ENCODE results near the gene NSMCE1.

NSMCE1 gene

GRCh38 chr16:27228621-27229501, 39.7 kb downstream of the NSMCE1 start:
- DNase-seq: no peak

GRCh38 chr16:27228045-27228444, 40.5 kb downstream of the NSMCE1 start:
- no peak for DNase-seq

GRCh38 chr16:27226976-27227705, 41.4 kb downstream of the NSMCE1 start:
- no peak for DNase-seq

DNA sequence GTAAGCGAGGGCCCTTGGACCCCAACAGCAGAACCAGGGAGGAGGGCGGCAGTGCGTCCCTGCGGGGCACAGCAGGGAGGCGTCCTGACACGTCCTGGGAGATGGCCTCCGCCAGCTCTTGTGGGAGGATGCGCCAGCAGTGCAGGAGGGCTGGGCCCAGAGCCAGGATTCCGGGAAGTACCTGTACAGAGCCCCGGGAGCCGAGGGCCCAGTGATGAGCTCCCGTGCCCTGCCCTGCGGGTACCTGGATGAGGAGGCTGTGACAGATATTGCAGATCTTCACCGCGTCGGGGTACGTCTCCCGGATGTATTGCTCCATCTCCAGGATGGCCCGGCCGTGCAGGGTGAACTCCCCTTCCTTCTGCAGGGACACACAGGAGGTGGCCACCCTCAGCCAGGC, 42.1 kb downstream of the NSMCE1 start:
- no peak for DNase-seq

DNA sequence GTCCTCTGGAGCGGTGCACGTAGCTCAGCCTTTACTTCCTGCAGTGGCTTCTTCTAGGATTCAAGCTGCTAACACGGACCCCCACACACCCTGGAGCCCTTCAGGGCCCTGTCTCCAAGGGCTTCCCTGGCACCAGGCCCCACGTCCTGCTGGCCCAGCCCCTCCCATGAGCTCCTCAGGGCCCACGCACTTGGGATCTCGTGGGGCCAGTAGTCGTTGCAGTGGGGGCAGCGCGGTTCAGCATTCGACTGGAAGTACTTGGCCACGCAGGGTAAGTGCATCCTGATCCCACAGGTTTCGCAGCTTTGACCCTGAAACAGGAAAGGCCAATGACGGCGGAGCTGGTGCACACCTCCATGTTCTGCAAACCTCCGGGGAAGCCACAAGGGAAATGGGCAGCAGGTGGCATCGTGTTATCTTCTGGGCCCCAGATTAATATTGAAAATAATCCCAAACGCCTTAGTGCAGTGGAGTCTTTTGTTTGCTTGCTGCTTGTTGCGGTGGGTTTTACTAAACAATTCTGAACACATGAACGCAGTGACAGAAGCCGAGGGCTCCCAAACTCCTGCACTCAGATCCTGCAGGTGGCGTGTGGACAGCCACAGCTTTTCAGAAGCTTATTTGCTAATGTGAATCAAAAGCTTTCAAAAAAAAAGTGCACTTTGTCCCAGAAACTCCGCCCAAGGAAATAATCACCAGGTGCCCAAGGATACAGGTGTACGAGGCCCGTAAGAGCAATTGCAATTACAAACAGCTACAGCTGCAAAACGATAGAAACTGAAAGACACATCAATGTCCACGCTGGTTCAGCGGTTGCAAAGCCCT, 42.8 kb downstream of the NSMCE1 start:
- no peak for DNase-seq

GRCh38 chr16:27224741-27225300, 43.8 kb downstream of the NSMCE1 start:
- no peak for DNase-seq

DNA sequence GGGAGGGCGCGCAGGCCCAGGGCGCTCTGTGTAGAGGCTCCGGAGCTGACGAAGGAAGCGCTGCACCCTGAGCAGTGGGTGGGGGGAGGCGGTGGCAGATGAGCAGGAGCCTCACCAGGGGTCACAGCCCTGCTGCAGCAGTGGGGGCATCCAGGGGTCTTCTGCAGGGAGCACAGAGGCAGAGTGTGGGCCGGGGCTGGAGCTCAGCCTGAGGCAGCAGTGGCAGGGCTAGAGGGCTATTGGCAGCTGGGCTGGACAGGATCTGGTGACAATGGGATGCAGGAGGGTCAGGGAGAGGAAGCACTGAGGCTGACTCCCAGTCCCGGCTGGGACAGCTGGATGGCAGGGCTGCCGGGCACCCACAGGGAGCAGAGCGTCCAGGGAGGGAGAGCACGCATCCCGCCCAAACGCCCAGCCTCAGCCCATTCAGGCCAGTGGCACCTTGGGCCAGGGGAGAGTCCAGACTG, 44.3 kb downstream of the NSMCE1 start:
- no peak for DNase-seq

GRCh38 chr16:27223701-27224100, 44.9 kb downstream of the NSMCE1 start:
- no peak for DNase-seq

DNA sequence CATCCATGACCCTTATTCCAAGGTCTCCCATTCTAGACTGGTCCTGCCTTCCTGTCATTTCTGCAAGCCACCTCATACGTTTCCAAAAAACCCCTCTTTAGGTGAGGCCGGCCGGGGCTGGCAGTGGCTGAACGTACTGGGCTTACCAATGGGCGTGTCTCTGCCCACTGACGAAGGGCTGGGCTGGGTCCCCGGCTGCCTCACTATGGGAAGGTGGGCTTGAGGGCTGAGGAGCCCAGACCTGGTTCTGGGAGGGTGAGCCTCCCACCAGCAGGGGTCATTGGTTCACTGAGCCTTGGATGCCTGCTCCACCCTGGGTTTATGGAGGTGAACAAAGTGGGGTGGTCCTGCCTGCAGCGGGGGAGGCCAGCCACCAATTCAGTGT, 45.4 kb downstream of the NSMCE1 start:
- no peak for DNase-seq

GRCh38 chr16:27222249-27223225, 46.0 kb downstream of the NSMCE1 start:
- no peak for DNase-seq

DNA sequence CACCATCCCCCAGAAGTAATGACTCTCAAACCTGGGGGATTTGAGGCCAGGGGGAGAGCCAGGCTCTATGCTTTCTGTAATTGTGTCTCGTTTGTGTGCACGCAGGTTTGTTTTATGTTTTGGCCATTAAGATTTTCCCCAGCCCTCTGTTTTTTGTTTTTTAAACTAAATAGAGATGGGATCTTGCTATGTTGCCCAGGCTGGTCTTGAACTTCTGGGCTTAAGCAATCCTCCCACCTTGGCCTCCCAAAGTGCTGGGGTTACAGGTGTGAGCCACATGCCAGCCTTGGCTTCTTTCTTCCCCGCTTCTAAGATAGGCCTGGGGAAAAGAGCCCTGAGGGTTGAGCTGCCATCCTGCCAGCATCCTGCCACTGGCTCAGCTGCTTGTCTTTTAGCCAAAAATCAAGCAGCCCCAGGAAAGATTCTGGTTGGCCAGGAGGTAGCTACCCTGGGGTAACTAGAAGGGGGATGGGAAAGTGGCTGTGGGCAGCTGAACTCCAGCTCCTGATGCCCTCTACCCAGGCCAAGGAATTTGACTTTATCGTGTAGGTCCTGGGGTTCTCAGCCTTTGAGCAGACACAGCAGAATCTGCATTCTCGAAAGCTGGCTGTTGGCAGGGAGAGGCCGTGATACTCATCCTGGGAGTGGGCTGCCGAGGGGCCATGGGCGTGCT, 46.9 kb downstream of the NSMCE1 start:
- DNase-seq: no peak

DNA sequence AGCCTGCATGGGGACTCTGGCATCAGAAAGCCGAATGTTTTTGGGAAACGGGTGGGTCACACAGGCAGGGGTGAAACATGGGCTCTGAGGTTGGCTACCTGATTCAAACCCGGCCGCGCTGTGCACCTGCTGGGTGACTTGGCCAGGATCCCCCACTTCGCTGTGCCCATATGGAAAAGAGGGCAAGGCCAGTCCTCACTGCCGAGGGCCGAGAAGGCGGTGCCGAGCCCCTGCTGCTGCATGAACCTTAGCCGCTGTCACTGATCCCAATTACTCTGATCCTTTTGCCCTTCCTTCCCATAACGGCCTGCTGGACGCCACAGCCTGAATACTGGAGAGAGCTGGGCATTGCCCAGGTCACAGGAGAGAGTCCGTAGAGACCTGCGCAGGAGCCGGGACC, 47.6 kb downstream of the NSMCE1 start:
- DNase-seq: no peak

- no peak for DNase-seq
Observed at GRCh38 chr16:27220527-27220926, 48.0 kb downstream of the NSMCE1 start.

DNA sequence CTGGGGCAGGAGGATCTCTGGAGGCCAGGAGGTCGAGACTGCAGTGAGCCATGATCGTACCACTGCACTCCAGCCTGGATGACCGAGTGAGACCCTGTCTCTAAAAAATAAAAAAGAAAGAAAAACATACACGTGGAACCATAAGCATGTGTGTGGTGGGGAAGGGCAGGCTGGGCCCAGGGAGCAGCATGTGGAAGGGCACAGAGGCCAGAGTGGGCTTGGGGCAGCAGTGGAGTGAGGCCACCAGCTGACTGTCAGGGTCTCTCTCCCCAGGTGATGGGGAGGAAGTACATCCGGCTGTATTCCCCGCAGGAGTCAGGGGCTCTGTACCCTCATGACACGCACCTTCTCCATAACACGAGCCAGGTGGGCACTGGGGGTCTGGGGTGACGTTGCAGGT, 48.5 kb downstream of the NSMCE1 start:
- no peak for DNase-seq

GRCh38 chr16:27219161-27219560, 49.4 kb downstream of the NSMCE1 start:
- no peak for DNase-seq

GRCh38 chr16:27218756-27219155, 49.8 kb downstream of the NSMCE1 start:
- DNase-seq: no peak

DNA sequence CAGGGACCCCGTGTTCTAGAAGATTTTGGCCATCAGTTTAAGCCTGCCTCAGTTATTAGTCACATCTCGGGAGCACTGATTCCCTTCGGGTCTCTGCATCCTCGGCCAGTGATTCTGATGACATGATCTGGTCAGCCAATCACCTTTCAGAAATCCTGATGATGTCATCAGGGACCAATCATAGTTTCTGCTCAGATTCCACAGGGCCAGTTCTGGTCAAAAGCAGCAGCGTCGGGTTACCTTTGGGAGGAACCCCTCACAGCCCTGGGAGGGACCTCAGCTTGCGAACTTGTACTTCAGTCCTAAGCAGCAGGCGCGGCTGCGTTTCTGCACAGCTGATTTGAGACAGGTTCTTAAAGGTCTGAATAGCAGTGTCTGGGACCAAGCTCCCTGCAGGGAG, 51.3 kb downstream of the NSMCE1 start:
- DNase-seq: no peak

DNA sequence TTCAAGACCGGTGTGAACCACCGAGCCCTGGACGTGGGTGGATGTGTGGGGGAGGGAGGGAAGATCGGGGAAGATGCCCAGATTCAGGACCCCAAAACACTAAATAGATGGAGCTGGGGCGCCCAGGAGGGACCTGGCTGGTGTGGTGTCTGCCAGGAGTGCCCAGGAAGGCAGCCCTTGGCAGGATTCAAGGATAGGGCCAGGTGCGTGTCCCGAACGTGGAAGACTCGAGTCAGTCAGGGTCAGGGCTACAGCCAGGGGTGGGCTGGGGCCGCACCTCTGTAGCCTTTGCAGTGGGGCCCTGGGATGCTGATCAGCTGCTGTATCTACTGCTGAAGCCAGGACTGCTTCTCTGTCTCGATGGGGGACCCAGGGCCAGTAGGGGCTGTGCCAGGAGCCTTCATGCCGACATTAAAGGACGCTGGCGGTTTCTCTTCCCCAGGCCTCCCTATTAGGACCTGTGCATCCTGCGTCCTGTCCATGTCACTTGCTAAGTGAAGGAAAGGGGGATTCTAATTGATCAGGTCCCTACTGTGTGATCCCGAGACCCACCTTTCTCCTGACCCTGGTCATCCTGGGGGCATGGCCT, 52.2 kb downstream of the NSMCE1 start:
- DNase-seq: no peak

DNA sequence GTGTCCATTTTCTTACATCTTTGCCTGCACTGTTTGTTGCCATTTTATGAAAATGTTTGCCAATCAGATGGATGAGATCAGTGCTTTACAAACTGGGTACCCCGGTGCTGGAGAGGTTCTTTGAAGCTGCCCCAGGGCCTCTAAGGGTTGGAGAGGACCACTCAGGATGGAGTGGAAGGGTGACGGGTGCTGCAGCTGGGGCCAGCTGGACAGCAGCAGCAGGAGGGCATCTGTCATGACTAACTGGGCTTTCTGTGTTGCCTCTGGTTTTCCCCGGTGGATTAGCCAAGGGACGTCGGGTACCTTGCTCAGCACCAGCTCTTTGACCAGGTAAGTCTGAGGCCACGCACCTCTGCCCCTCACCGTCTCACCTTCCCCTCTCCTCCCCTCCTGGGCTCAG, 52.9 kb downstream of the NSMCE1 start:
- no peak for DNase-seq

- no peak for DNase-seq
Observed at GRCh38 chr16:27214084-27214961, 54.2 kb downstream of the NSMCE1 start.
